ENCODE results near the gene PARP16.
A peak's percentile ranks its signal among the peaks of the same experiment; 100 is the strongest.
"Not testable (repeated sequence)": the region's sequence is repeated elsewhere in the genome, so short reads cannot be mapped to it uniquely, and the experiment has no call there.

The PARP16 gene

DNA sequence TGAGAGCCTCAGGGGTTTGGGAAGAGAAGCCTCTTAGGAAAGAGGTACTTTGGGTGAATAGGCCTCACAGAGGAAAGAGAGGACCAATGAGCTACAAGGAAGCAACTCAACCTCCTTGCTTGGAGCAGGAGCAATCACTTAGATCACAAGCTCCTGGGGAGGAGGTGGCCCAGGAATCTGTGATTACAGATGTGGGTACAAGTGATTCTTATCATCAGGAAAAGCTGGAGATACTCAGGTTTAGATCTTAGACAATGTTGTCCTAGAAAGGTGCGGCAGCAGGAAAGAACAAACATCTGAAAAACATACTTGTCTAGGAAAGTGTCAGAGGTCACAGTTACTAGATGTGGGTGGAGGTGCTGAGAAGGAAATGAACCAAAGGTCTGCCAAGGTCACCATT is 8.2 kb downstream of the PARP16 start:
- Histone ChIP-seq H2BK15ac (replicated peaks; ENCODE audit: low read depth) (no peak overlapping the region), H2BK120ac (ENCODE audit: low read depth, low read length) (no peak overlapping the region), H3K4me1 (ENCODE audit: control insufficient read depth, low read depth, low read length) (no peaks in the 10 kb centered on the region), H3K9ac (ENCODE audit: low read length) (no peak overlapping the region), H4K8ac (ENCODE audit: low read depth, low read length) (no peak overlapping the region), H3K4me2 (ENCODE audit: low read length) (no peak overlapping the region), H3K4me3 (ENCODE audit: low read length) (no peak overlapping the region), H3K56ac (ENCODE audit: low read length) (no peak overlapping the region), H3K36me3 (ENCODE audit: control insufficient read depth, insufficient read depth, low read length) (no peaks in the 10 kb centered on the region), H3K79me2 (ENCODE audit: control insufficient read depth, insufficient read depth, low read length) (no peaks in the 10 kb centered on the region), H4K5ac (ENCODE audit: low read length) (no peak overlapping the region), H2AK5ac (ENCODE audit: low read length) (no peak overlapping the region), H3K18ac (ENCODE audit: low read length) (no peak overlapping the region), H3K79me1 (ENCODE audit: low read length) (no peaks in the 10 kb centered on the region), H3K27me3 (ENCODE audit: insufficient read depth, low read length, poor library complexity) (no peaks in the 10 kb centered on the region), H3K23ac (ENCODE audit: low read length) (no peak overlapping the region), H3K27ac (ENCODE audit: low read depth, low read length) (no peak overlapping the region), H2BK5ac (ENCODE audit: low read length) (no peak overlapping the region), H3K4ac (ENCODE audit: low read depth, low read length) (no peak overlapping the region)
- peak; percentile 47 for DNase-seq
- WGBS (ENCODE audit: extremely low coverage, insufficient coverage, low lambda C conversion rate) = no CpG with 5 or more reads among the region's 1 CpG

DNA sequence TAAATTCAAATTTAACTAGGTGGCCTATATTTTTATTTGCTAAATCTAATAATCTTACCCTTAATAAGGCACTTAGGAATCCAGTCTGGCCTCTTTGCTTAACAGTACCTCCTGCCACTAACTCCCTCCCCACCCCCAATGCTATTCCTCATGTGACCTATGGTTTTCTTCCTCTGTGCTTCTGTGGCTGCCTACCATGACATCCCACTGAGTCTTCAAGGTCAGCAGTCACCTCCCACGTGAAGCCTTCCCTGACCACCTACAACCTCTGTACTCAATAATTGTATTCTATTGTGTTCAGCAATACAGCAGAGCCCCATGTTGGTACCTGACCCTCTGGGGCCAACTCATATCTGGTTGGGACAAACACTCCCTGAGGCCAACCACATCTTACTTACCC is 9.7 kb downstream of the PARP16 start:
- Histone ChIP-seq H2BK15ac (replicated peaks; ENCODE audit: low read depth) (no peak overlapping the region), H3K23ac (ENCODE audit: low read length) (no peak overlapping the region), H4K5ac (ENCODE audit: low read length) (no peak overlapping the region), H4K8ac (ENCODE audit: low read depth, low read length) (no peak overlapping the region), H3K56ac (ENCODE audit: low read length) (no peak overlapping the region), H2BK5ac (ENCODE audit: low read length) (no peak overlapping the region), H3K79me1 (ENCODE audit: low read length) (no peaks in the 10 kb centered on the region), H3K4ac (ENCODE audit: low read depth, low read length) (no peak overlapping the region), H3K4me2 (ENCODE audit: low read length) (no peak overlapping the region), H3K4me1 (ENCODE audit: control insufficient read depth, low read depth, low read length) (no peaks in the 10 kb centered on the region), H3K27ac (ENCODE audit: low read depth, low read length) (no peak overlapping the region), H2AK5ac (ENCODE audit: low read length) (no peak overlapping the region), H3K9ac (ENCODE audit: low read length) (no peak overlapping the region), H3K27me3 (ENCODE audit: insufficient read depth, low read length, poor library complexity) (no peaks in the 10 kb centered on the region), H3K36me3 (ENCODE audit: control insufficient read depth, insufficient read depth, low read length) (no peaks in the 10 kb centered on the region), H3K79me2 (ENCODE audit: control insufficient read depth, insufficient read depth, low read length) (no peaks in the 10 kb centered on the region), H3K18ac (ENCODE audit: low read length) (no peak overlapping the region), H3K4me3 (ENCODE audit: low read length) (no peak overlapping the region), H2BK120ac (ENCODE audit: low read depth, low read length) (no peak overlapping the region)
- WGBS (ENCODE audit: extremely low coverage, insufficient coverage, low lambda C conversion rate) = no CpG with 5 or more reads among the region's 1 CpG
- DNase-seq = no peak

DNA sequence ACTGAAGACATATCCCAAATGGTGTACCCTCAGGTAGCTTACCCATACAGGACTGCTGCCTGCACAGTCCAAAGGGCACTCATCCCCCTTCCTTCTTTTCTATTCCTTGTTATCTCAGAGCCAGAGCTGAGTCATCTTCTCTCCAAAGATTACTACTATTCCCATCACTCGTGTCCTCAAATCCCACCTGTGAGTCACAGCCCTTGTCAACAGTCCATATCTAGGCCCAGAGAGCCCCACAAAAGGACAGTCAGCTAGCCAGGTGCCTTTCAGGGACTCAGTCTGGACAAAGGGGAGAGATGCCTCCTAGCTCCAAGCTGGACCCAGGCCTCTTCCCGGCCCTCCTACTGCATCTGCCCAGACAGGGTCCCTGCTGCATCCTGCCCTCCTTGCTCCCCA is 11.0 kb downstream of the PARP16 start:
- Histone ChIP-seq H3K4me3 (ENCODE audit: low read length) (no peak overlapping the region), H3K4ac (ENCODE audit: low read depth, low read length) (no peak overlapping the region), H3K23ac (ENCODE audit: low read length) (no peak overlapping the region), H3K9ac (ENCODE audit: low read length) (no peak overlapping the region), H3K79me2 (ENCODE audit: control insufficient read depth, insufficient read depth, low read length) (no peaks in the 10 kb centered on the region), H3K27me3 (ENCODE audit: insufficient read depth, low read length, poor library complexity) (no peaks in the 10 kb centered on the region), H2BK120ac (ENCODE audit: low read depth, low read length) (no peak overlapping the region), H4K8ac (ENCODE audit: low read depth, low read length) (no peak overlapping the region), H3K79me1 (ENCODE audit: low read length) (no peaks in the 10 kb centered on the region), H3K4me2 (ENCODE audit: low read length) (no peak overlapping the region), H3K4me1 (ENCODE audit: control insufficient read depth, low read depth, low read length) (peaks cover under 1% of the 10 kb centered on the region), H2AK5ac (ENCODE audit: low read length) (no peak overlapping the region), H2BK15ac (replicated peaks; ENCODE audit: low read depth) (no peak overlapping the region), H3K56ac (ENCODE audit: low read length) (no peak overlapping the region), H2BK5ac (ENCODE audit: low read length) (no peak overlapping the region), H3K27ac (ENCODE audit: low read depth, low read length) (no peak overlapping the region), H4K5ac (ENCODE audit: low read length) (no peak overlapping the region), H3K18ac (ENCODE audit: low read length) (no peak overlapping the region), H3K36me3 (ENCODE audit: control insufficient read depth, insufficient read depth, low read length) (no peaks in the 10 kb centered on the region)
- DNase-seq = no peak
- no CpG with 5 or more reads among the region's 2 CpGs for WGBS (ENCODE audit: extremely low coverage, insufficient coverage, low lambda C conversion rate)

DNA sequence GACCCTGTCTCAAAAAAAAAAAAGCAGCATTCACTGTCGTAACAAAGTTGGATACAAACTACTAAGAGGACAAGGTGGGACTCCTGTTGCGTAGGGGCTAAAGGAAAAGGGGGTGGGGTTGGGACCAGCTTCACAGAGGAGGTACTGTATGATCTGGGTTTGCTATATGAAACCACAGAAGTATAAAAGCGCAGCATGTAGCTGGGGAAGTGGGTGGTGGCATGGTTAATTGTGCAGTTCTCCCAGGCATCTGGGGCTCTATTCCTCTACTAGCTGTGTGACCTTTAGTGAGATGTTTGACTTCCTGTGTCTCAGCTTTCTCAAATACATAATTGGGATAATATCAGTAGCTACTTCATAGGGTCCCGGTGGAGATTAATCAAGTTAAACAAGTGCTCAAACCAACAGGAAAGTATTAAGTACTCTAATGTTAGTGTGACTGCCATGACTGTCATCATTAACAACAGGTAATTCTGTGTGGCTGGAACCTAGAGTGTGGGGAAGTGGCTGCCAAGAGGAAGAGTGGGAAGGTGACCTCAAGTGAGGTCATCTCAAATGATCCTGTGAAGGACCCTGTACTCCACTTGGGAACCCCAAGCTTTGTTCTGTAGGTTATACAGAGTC is 11.5 kb downstream of the PARP16 start:
- no CpG with 5 or more reads among the region's 4 CpGs for WGBS (ENCODE audit: extremely low coverage, insufficient coverage, low lambda C conversion rate)

DNA sequence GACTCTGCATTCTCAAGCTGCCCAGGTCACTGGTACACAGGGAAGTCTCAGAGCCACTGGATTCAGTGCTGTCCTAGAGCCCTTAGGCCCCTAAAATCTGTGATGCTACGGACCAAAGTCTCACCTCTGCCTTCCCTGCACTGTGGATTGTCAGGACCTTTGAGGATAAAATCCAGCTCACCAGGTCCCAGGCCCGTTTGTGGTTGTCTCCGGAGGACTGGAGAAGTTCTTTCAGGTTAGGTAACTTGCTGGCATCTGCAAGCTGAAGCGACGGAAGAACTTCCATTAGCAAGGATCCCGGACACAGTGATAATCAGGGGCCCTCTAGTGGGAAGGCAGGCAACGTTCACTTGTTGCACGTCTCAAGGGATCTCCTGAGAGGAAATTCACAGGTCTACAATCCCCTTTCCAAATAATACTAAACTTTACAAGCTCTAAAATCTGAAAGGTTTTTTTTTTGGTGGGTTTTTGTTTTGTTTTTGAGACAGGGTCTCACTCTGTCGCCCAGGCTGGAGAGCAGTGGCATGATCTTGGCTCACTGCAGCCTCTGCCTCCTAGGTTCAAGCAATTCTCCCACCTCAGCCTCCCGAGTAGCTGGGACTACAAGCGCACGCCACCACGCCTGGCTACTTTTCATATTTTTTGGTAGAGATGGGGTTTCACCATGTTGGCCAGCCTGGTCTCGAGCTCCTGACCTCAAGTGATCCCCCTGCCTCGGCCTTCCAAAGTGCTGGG is 15.7 kb downstream of the PARP16 start:
- not testable (repeated sequence) for H3K23ac ChIP-seq (ENCODE audit: low read length); H3K4me3 ChIP-seq (ENCODE audit: low read length); H3K27ac ChIP-seq (ENCODE audit: low read depth, low read length); H3K4me1 ChIP-seq (ENCODE audit: control insufficient read depth, low read depth, low read length); H3K18ac ChIP-seq (ENCODE audit: low read length); H3K36me3 ChIP-seq (ENCODE audit: control insufficient read depth, insufficient read depth, low read length); H2BK120ac ChIP-seq (ENCODE audit: low read depth, low read length); H4K5ac ChIP-seq (ENCODE audit: low read length); H3K27me3 ChIP-seq (ENCODE audit: insufficient read depth, low read length, poor library complexity); H2AK5ac ChIP-seq (ENCODE audit: low read length); H3K4ac ChIP-seq (ENCODE audit: low read depth, low read length); H3K4me2 ChIP-seq (ENCODE audit: low read length); H4K8ac ChIP-seq (ENCODE audit: low read depth, low read length); H2BK15ac ChIP-seq (replicated peaks; ENCODE audit: low read depth); H3K79me1 ChIP-seq (ENCODE audit: low read length); H2BK5ac ChIP-seq (ENCODE audit: low read length); H3K79me2 ChIP-seq (ENCODE audit: control insufficient read depth, insufficient read depth, low read length)
- WGBS (ENCODE audit: extremely low coverage, insufficient coverage, low lambda C conversion rate) = no CpG with 5 or more reads among the region's 15 CpGs
- DNase-seq = peak; percentile 90
- peak overlapping the region; percentile 64 for H3K56ac ChIP-seq (ENCODE audit: low read length)
- peak overlapping the region; percentile 51 for H3K9ac ChIP-seq (ENCODE audit: low read length)

More for the DNA sequence above, 11.5 kb downstream of the PARP16 start:
- Histone ChIP-seq H3K27me3 (ENCODE audit: insufficient read depth, low read length, poor library complexity) (no peaks in the 10 kb centered on the region), H3K79me1 (ENCODE audit: low read length) (no peaks in the 10 kb centered on the region), H3K27ac (ENCODE audit: low read depth, low read length) (no peak overlapping the region), H3K9ac (ENCODE audit: low read length) (no peak overlapping the region), H2BK15ac (replicated peaks; ENCODE audit: low read depth) (no peak overlapping the region), H3K79me2 (ENCODE audit: control insufficient read depth, insufficient read depth, low read length) (no peaks in the 10 kb centered on the region), H3K23ac (ENCODE audit: low read length) (no peak overlapping the region), H4K8ac (ENCODE audit: low read depth, low read length) (no peak overlapping the region), H2AK5ac (ENCODE audit: low read length) (no peak overlapping the region), H3K4ac (ENCODE audit: low read depth, low read length) (no peak overlapping the region), H2BK120ac (ENCODE audit: low read depth, low read length) (no peak overlapping the region), H3K36me3 (ENCODE audit: control insufficient read depth, insufficient read depth, low read length) (no peaks in the 10 kb centered on the region), H2BK5ac (ENCODE audit: low read length) (no peak overlapping the region), H4K5ac (ENCODE audit: low read length) (no peak overlapping the region), H3K4me2 (ENCODE audit: low read length) (no peak overlapping the region), H3K56ac (ENCODE audit: low read length) (no peak overlapping the region), H3K4me3 (ENCODE audit: low read length) (no peak overlapping the region), H3K4me1 (ENCODE audit: control insufficient read depth, low read depth, low read length) (peaks cover 2% of the 10 kb centered on the region), H3K18ac (ENCODE audit: low read length) (no peak overlapping the region)
- no peak for DNase-seq

Data from mesendoderm (in vitro differentiated cells).